Endothelial cell of umbilical vein (primary cell): ENCODE results near the gene RAB3C.

Source experiments
- CTCF ChIP-seq, 2 donors: IDR thresholded peaks; 1 replicate in 1 of 2; 2 replicates in 1 of 2; pipeline ENCODE4 v1.5.1; 2011; ENCODE audit warnings: low read length in 2 of 2, mild to moderate bottlenecking in 2 of 2, moderate library complexity in 2 of 2, control low read depth in 1 of 2, inconsistent platforms in 1 of 2, low read depth in 1 of 2; ENCODE audit not compliant: insufficient read depth in 1 of 2; ENCODE audit errors: extremely low read depth in 1 of 2
- EZH2 ChIP-seq: IDR thresholded peaks from 2 replicates; pipeline ENCODE4 v1.6.1; 2012; ENCODE audit warnings: borderline replicate concordance, low read depth, mild to moderate bottlenecking, moderate library complexity, low read length, inconsistent platforms; ENCODE audit not compliant: severe bottlenecking
- GATA2 ChIP-seq: IDR thresholded peaks from 2 replicates; pipeline ENCODE4 v1.7.0; 2011; ENCODE audit warnings: low read depth, mild to moderate bottlenecking, moderate library complexity, mixed read lengths, low read length; ENCODE audit not compliant: insufficient read length, insufficient read depth
- JUN ChIP-seq: IDR thresholded peaks from 2 replicates; pipeline ENCODE4 v1.6.1; 2011; ENCODE audit warnings: borderline replicate concordance, low read depth; ENCODE audit not compliant: insufficient read length, insufficient read depth
- MAX ChIP-seq: IDR thresholded peaks from 2 replicates; pipeline ENCODE4 v1.6.1; 2011; ENCODE audit not compliant: insufficient read depth, insufficient read length
- POLR2A ChIP-seq: IDR thresholded peaks from 2 replicates; pipeline ENCODE4 v1.6.1; 2012; ENCODE audit warnings: low read depth, mild to moderate bottlenecking, control low read depth, low read length
- POLR2AphosphoS5 ChIP-seq: IDR thresholded peaks from 2 replicates; pipeline ENCODE4 v1.6.1; 2012; ENCODE audit warnings: low read depth, mild to moderate bottlenecking, control low read depth, low read length, moderate library complexity; ENCODE audit not compliant: insufficient read depth

- TF ChIP-seq POLR2AphosphoS5 (no peak), EZH2 (no peak), POLR2A (no peak), CTCF (IDR thresholded peaks at IDR 0.05; ENCODE audit: extremely low read depth in 1 of 2, insufficient read depth in 1 of 2, low read depth in 1 of 2, low read length in 2 of 2) (no peak), JUN (no peak), MAX (no peak), GATA2 (no peak)
Measured at GRCh38 chr5:58551492-58551891, 31.4 kb upstream of the RAB3C start.
